ENCODE data around the gene UNC13D.
A peak's percentile ranks its signal among the peaks of the same experiment; 100 is the strongest.

The UNC13D gene

DNA sequence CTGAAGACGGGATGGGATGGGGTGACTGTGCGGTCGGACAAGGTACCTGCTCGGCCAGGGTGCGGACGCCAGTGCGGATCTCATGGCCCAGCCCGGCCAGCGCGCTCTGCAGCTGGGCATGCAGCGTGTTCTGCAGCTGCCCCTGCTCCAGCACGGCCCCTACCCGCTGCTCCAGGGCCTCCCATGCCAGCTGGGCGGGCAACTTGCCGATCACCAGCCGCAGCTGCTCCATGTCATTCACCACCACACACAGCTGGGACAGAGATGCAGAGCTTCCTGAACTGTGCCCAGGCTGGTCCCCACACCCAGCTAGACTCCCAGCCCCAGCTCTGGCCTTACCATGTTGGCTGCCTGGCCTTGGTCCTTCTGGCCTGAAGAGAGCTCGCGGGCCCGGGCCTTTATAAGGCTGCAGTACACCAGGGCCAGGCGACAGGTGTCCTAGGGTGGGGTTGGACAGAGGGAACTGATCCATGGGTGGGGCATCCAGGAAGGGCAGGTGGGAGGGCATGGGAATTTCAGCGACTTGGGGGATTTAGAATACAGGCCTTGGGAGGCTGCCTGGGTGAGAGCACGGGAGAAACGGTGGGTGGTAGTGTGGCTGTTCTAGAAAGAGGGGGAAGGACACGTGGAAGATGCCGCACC is 9.8 kb downstream of the UNC13D start:
- no peak for DNase-seq (ENCODE audit: low read depth)

DNA sequence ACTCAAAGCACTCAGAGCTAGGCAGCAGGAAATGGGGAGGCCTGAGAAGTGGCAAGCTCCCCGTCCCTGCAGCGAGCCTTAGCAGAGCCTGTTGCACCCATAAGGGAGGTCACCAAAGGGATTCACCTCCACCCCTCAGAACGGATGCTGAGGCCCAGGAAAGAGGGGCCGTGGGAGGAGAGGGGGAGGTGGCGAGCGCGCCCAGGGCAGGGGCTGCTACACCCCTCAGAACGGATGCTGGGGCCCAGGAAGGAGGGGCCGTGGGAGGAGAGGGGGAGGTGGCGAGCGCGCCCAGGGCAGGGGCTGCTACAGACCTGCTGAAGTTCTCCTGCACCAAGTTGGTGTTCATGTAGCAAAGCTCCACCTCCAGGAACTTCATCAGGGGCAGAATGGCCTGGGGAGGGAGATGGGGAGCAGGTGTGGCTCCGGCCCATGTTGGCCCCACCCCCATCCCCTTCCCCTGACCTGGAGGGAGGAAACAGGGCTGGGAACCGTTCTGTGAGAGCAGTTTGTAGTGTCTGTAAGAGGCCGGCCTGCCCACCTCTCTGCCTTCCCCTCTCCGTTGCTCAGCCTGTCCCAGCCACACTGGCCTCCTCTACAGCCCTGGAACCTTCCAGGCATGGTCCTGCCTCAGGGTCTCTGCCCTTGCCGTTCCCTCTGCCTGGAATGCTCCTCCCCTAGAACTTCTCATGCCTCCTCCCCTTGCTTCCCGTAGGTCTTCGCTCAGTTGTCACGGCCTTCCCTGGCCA is 11.4 kb downstream of the UNC13D start:
- DNase-seq (ENCODE audit: low read depth), result no peak

DNA sequence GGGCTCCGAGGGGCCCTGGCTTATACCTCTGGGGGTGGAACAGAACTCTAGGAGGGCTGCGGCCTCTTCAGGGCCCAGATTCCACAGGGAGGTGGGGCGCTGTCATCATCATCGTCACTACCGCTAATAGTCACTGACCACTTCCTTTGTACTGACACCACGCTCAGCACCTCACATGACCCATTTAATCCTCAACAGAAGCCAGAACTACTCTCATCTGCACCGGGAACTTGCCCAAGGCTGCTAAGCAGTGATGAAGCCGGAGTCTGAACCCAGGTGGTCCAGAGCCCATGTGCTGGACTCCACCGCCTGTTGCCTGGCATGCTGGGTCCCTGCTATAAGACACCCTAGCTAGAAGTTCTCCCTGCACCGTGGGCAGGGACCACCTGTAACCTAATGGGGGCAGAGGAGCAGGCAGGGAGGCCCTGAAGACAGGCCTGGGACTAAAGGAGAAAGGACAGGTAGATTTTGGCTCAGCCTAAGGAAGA is 12.0 kb downstream of the UNC13D start:
- DNase-seq (ENCODE audit: low read depth), result no peak

DNA sequence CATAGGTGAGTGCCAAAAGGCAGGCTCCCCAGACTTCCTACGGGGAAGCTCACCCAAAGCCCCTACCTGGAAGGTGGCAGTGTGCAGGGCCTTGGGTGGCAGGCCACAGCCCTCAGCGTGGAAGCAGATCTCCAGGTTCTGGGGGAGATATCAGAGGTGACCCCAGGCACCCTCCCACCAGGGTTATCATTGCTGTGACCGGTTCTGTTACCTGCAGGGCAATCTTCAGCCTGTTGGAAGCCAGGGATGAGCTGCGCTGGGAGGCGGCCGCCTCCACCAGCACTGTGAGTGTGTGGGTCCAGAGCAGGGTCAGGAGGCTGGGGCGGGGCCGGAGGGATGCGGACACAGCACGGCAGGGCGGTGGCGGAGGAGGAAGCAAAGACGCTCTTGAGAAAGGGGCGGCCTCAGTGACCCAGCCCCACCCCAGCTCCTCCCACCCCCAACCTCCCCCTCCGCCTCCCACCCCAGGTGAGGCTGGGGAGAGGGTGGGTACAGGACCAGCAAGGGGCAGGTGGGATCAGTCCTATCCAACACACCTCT is 13.1 kb downstream of the UNC13D start:
- no peak for DNase-seq (ENCODE audit: low read depth)

DNA sequence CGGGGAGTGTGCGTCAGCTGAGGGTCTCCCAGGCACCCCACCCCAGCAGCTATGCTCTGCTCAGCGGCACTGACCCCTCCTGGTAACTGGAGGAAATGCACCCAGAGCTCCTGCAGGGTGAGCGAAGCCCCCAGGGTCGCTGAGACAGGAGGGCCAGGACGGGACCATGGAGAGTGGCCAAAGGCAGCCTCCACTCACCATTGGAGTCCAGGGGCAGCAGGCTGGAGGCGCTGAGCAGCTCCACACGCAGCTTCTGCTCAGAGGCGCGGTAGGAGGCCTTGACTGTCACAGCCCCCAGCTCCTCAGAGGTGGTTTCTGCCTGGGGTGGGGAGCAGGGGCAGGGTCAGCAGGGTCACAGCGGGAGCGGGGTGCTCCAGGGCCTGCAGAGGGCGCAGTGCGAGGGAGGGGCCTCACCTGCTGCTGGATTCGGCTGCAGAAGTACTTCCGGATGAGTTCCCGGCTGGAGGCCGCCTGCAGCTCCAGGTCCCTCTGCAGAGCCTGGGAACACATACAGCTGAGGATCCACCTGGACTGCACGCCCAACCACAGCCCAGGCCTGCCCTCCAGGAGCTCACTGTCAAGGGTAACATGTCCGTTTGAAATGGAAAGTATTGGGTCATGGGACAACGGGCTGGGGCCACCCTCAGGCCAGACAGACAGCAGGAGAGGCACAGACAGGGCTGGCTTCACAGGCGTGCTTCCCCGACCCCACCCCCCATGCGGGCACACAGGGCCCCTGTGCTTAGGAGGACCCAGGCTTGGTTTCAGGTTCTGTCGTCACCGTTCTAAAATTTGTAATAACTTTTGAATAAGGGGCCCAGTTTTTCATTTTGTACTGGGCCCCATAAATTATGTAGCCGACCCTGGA is 13.8 kb downstream of the UNC13D start:
- DNase-seq (ENCODE audit: low read depth), result no peak

DNA sequence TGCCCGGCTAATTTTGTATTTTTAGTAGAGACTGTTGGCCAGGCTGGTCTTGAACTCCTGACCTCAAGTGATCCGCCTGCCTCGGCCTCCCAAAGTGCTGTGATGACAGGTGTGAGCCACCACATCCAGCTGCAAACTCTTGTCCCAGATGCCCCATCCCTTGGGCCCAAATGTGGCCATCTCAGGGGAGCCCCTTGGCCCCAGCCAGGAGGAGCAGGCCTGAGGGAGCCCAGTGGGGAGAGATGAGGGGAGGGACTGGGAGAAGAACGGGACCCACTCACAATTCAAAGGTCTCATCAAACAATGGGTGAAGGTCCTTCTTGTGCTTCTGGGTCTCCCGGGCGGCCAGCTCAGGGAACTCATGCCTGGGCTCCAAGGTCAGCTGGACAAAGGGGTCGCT is 14.5 kb downstream of the UNC13D start:
- DNase-seq (ENCODE audit: low read depth), result no peak

DNA sequence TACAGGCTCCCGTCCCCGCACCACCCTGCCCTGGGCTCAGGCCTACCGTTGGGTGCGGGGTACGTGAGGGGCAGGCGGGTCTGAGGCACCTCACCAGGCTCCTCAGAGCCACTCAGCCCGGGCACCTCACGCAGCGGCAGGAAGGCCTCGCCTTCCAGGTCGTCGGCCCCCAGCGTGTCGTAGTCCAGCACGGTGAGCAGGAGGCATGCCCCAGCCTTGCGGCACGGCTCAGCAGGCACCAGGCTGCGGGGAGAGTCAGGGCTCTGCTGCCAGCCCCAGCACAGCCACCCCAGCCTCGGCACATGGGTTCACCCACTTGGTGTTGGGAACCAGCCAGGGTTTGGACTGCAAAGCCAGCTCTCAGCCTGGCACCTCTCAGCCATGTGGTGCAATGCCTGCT is 15.5 kb downstream of the UNC13D start:
- no peak for DNase-seq (ENCODE audit: low read depth)

DNA sequence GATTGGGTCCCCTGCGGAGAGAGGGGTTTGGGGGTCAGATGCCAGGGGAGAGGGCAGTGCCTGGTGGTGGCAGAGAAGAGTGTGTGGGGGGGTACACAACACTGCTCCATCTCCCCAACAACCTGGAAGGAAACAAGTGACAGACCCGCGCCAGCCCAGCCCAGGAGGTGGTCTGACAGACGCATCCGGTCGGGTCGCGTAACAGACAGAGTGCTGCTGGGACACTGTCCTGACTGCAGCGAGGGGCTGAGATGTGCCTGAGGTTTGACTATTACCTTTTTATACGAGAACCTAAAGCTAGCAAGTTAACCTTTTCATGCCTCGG is 16.2 kb downstream of the UNC13D start:
- no peak for DNase-seq (ENCODE audit: low read depth)

DNA sequence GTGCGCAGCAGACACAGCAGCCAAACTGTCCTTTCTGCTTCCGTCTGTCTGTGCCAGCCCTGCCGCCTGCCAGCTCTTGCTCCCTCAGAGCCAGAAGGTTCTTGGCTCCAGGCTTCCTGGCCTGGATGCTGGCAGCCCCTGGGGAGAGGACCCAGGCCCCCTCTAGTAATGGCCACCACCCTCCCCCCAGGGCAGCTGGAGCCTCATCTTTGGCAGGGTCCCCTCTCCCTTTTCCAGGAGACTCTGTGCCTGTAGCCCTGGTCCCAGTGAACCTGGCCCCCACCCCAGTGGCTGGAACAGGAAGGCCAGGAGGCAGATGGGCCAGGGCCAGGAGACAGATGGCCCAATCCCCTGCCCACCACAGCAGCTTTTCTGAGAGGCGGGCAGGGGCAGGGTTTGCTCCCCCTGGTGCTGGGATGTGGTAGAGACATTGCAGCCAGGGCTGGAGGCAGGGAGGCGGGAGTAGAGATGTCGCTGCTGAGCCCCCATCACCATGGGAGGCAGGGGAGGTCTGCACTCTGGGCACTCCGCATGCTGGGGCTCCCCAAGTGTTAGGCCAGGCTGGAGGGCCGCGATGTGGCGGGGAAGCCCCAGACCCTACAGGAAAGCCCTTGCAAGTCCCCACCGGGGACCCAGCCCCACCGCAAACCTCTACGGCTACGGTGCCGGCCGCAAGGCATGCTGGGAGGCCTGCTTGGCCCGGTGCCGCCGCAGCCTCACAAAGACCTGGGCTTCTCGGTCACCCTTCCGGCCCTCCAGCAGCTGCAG is 16.7 kb downstream of the UNC13D start:
- DNase-seq (ENCODE audit: low read depth), result peak; percentile 36

DNA sequence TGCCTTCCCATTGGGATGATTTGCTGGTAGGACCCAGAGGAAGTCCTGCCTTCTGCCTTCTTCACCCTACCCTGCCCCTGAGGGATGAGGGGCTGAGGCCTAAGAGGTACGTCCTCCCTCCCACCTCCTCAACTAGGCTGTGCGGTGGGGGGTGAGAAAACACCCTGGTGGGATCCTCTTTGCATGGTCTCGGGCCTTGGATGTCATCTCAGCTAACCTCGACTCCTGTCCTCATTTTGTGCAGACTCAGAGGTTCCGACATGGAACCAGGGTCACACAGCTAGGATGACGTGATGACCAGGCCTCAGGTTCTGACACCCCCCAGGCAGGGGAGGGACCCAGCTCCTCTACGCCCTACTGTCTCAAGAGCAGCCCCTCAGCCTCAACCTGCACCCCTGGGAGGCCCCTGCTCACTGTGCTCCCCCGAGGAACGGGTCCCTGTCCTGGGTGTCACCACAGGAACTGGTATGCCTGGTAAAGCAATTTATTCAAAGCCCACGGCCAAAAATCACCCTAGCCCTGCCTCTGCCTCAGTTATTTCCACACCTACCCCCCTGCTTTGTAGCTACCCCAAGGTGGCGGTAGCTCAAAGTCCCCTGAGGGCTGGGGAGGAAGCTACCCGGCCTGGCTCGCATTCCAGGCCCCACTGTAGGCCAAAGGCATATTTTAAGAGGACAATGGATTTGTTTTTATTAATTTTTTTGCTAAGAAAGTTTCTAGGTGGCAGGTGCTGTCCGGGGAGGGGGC is 17.5 kb downstream of the UNC13D start:
- DNase-seq (ENCODE audit: low read depth), result no peak

DNA sequence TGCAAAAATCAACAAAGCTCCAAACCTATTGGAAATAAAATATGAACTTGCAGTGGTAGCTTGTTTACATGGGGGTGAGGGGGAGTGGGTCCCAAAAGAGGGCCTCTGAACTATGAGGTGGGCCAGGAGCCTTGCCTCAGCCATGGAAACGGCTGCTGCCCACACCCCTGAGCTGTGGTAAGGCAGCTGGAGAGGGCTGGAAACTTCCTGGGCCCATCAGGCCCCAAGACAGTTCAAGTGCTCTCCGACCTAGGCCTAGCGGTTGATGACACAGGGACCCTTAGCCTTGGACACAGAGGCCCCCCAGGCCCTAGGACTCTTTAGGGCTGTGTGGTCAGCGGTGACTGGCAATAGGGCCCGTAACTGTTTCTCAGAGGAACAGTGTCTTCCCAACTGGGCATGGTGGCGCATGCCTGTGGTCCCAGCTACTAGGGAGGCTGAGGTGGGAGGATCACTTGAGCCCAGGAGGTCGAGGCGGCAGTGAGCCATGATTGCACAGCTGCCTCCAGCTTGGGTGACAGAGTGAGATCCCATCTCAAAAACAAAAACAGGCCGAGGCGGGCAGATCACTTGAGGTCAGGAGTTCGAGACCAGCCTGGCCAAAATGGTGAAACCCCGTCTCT is 18.3 kb downstream of the UNC13D start:
- DNase-seq (ENCODE audit: low read depth), result no peak

DNA sequence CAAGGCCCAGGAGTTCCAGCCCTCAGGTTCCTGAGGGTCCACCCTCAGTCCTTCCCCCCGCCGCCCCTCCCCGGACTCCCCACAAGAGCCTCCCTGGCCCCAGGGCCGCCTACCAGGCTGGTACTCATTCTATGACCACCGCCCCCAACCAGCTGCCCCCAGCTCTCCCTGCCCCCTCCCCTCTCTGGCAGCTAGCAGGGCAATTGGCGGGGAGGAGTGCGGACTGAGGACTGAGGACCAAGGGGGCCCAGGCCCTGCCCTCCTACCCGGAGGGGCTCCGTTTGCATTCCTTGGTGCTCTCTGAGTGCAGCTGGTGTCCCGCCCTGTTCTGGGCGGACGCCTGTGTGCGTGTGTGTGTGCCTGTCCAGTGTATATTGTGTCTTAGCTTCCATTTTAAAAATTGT is 19.1 kb downstream of the UNC13D start:
- no peak for DNase-seq (ENCODE audit: low read depth)

DNA sequence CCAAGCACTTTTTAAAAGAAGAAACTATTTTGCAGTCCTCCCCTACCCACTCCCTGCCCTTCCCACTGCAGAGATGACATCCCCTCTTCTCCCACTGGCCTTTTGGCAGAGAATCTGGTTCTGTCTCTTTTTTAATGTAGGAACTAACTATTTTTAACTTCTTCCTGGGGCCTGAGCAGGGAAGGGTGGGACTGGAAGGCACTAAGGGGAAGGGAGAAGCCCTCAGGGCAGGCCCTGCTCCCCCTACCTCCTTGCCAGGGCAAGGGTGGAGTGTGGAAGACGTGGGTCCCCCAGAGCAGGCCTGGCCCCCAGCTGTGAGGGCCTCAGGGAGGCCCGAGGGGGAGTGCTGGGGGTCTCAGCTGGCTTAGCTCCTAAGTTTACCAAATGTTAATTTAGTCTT is 19.5 kb downstream of the UNC13D start:
- DNase-seq (ENCODE audit: low read depth), result no peak

DNA sequence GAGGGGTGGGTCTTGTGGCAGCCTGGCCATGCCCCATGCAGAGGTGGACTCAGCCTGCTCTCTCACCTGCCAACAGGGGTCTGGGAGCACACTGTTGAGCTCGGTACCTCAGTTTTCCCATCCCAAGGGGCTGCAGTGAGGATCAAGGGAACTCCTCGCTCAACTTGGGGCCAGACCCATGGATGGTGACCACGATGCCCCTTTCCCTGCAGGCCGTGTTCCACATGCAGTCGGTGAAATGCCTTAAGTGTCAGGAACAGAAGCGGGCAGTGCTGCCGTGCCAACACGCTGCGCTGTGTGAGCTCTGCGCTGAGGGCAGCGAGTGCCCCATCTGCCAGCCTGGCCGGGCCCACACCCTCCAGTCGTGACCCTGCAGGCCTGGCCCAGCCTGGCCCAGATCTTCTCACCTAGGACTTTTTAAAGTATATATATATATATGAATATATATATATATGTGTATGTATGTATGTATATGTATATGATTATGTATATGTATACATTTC is 20.1 kb downstream of the UNC13D start:
- DNase-seq (ENCODE audit: low read depth), result no peak

DNA sequence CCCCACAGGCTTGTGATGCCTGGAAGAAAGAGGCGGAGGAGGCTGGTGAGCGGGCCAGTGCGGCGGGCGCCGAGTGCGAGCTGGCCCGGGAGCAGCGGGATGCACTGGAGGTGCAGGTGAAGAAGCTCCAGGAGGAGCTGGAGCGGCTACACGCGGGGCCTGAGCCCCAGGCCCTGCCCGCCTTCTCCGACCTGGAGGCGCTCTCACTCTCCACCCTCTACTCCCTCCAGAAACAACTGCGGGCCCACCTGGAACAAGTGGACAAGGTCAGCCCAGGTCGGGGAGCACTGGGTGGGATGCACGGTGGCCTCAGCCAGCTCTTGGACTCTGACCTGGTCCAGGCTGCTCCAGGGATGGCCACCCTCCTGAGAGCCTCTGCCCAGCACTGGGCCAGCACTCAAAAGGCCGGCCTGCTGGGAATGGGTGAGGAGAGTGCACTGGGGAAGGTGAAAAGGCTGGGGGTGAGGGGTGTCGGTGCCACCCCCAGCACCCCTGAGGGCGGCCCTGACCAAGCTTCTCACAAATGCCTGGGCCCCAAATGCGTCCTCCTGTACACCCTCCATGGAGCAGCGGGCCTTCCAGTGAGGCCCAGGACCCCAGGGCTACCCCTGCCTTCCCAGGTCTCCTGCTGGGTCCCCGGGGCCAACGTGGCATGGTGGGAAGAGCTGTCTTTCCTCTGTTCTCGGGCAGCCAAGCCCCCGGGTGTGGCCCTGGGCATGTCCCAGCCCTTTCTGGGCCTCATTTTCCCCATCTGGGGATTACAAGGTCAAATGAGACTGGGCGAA is 20.8 kb downstream of the UNC13D start:
- DNase-seq (ENCODE audit: low read depth), result no peak

DNA sequence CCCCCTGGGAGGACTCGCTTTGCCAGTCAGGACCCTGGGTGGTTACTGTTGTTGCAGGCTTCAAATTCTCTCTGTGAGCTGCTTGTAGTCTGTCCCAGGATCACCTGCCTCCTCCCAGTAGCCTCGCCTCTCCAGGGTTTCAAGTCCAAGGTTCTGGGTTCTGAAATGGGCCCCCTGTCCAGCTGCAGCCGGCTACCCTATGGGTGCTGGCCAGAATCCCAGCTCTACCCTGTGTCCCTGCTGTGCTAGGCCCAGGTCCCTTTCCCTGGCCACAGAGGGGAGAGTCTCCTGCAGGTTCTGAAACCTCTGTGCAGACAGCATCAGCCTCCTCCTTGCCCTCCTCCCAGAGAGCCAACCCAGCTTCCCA is 21.4 kb downstream of the UNC13D start:
- DNase-seq (ENCODE audit: low read depth), result no peak

DNA sequence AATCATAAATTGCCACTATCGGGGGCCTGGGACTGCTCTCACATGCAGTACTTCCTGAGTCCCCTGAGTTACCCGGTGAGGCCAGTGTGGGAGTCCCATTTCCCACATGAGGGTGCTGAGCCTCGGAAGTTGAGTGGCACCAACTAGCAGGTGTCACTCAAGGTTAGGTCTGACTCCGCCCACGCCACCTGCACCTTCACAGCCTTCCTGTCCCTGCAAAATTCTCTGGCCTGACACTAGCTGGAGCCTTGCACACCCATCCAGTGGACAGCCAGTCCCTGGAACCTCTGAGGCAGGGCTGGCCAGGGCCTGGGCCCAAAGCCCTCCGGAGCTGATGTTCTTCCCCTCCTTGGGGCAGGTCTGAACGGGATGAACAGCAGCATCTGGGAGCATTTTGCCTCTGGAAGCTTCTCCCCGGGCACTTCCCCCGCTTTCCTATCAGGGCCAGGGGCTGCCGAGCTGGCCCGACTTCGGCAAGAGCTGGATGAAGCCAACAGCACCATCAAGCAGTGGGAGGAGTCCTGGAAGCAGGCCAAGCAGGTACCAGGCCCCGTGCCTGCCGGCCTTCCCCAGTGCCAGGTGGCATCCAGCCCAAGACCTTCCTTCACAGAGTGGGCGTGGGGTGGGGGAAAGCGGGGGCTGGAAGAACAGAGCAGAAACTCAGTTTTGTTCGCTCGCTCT is 21.9 kb downstream of the UNC13D start:
- no peak for DNase-seq (ENCODE audit: low read depth)

DNA sequence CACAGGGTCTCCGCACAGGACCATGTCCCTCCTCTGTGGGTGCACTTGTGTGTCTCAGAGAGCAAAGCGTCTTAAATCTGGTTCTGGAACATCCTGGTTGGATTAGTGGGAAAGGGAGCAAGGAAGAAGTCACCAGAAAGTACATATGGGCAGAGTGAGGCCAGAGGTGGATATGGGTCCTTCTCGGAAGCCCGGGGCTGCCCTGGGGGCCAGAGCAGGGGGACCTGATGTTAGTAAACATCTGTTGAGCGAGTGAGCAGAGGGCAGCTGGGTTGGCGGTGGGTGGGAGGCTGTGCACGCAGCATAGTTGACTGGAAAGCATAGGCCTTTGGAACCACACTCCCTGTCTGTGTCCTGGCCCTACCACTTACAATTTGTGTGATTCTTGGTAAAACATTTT is 22.7 kb downstream of the UNC13D start:
- no peak for DNase-seq (ENCODE audit: low read depth)

Measured in T follicular helper cell (primary cell).